IMR-90 (cell line): ENCODE results near the gene NCKAP5.

Experiments used
- BHLHE40 ChIP-seq: fragments of 150-350 bp; IDR thresholded peaks from 2 replicates; pipeline ENCODE4 v1.6.1; 2016; ENCODE audit warnings: mild to moderate bottlenecking, low read depth, low read length
- TF ChIP-seq, protein P1 (sequence below): conservative IDR thresholded peaks from 2 replicates; pipeline ENCODE4 v1.5.1; 2012; ENCODE audit warnings: mild to moderate bottlenecking, low read depth, low read length, improper control_type of control experiment

- TF ChIP-seq, protein P1, sequence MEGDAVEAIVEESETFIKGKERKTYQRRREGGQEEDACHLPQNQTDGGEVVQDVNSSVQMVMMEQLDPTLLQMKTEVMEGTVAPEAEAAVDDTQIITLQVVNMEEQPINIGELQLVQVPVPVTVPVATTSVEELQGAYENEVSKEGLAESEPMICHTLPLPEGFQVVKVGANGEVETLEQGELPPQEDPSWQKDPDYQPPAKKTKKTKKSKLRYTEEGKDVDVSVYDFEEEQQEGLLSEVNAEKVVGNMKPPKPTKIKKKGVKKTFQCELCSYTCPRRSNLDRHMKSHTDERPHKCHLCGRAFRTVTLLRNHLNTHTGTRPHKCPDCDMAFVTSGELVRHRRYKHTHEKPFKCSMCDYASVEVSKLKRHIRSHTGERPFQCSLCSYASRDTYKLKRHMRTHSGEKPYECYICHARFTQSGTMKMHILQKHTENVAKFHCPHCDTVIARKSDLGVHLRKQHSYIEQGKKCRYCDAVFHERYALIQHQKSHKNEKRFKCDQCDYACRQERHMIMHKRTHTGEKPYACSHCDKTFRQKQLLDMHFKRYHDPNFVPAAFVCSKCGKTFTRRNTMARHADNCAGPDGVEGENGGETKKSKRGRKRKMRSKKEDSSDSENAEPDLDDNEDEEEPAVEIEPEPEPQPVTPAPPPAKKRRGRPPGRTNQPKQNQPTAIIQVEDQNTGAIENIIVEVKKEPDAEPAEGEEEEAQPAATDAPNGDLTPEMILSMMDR: no peak
- no peak for TF ChIP-seq BHLHE40
These were observed 263.9 kb downstream of the NCKAP5 start for GRCh38 chr2:133304344-133304743.
